Ramos (cell line): ENCODE measurements around the gene KDM4C.

ENCODE experiments used
- in situ Hi-C: fragments of 300-500 bp; cut with MboI; formaldehyde crosslinking; loops from one replicate; pipeline ENCODE4 v1.14.3; 2022; ENCODE audit warnings: low sequenced_read_pairs; ENCODE audit not compliant: unreplicated experiment

KDM4C gene

GRCh38 chr9:6897207-6897822, 139.5 kb downstream of the KDM4C start:
- in situ Hi-C loops, result no loop called here

GRCh38 chr9:6897898-6898302, 140.1 kb downstream of the KDM4C start:
- in situ Hi-C loops, result no loop called here

GRCh38 chr9:6899274-6899673, 141.5 kb downstream of the KDM4C start:
- in situ Hi-C loops, result no loop called here

DNA sequence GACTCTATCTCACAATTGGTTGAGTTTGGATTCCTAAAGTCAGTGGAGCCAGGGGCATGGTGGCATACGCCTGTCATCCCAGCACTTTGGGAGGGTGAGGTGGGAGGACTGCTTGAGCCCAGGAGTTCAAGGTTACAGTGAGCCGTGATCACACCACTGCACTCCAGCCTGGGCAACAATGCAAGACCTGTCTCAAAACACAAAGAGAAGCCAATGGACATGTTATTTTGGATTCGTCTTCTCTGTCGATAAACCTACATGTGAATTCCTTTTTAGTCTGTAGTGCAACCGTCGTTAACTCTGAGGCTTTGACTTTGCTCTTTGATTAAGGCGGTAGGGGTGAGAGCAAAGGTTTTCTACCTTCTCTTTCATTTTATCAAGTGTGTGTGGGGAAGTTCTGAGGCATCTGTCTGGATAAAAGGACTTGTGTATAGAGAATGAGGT, 142.7 kb downstream of the KDM4C start:
- in situ Hi-C loops, result no loop called here

GRCh38 chr9:6901180-6901579, 143.4 kb downstream of the KDM4C start:
- in situ Hi-C loops, result no loop called here

DNA sequence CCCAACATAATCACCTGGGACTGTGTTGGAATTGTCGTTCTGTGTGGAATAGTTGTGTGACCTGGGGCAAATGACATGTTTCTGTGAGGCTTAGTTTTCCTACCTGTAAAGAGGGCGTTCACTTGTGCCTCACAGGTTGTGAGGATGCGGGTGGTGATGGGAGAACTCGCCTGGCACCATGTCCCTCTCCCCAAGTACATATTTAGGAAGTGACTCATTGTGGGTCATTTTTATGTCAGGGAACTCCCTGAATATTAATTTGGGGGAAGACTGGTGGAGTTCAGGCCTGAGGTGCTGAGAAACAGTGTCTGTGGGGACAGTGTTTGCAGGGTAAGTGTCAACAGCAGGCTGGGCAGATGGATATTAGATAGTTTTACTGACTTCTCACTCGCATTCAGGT, 144.7 kb downstream of the KDM4C start:
- in situ Hi-C loops, result no loop called here

GRCh38 chr9:6904371-6904770, 146.6 kb downstream of the KDM4C start:
- in situ Hi-C loops, result no loop called here

- in situ Hi-C loops, result no loop called here
Measured at GRCh38 chr9:6905850-6906375, 148.1 kb downstream of the KDM4C start.

GRCh38 chr9:6907772-6908381, 150.1 kb downstream of the KDM4C start:
- in situ Hi-C loops, result no loop called here

DNA sequence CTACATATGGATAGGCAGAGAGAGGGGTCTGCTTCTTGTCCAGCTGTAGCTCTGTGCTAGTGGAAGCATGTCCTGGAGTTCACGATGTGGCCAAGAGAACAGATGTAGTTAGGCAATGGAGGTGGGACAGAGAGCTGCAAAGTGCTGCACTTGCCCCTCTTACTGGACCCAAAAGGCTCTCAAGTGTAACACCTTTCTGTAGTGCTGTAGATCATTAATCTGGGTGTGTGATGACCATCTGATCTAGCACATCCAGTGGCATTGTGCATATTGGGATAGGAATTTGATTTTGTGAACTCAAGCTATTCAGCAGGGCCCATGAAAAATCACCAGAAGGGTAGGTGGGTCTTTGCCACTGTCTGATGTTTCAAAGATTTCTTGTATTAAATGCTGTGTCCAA, 151.4 kb downstream of the KDM4C start:
- in situ Hi-C loops, result no loop called here

- in situ Hi-C loops, result no loop called here
Measured at GRCh38 chr9:6910032-6910431, 152.3 kb downstream of the KDM4C start.

GRCh38 chr9:6910497-6910896, 152.7 kb downstream of the KDM4C start:
- in situ Hi-C loops, result no loop called here

DNA sequence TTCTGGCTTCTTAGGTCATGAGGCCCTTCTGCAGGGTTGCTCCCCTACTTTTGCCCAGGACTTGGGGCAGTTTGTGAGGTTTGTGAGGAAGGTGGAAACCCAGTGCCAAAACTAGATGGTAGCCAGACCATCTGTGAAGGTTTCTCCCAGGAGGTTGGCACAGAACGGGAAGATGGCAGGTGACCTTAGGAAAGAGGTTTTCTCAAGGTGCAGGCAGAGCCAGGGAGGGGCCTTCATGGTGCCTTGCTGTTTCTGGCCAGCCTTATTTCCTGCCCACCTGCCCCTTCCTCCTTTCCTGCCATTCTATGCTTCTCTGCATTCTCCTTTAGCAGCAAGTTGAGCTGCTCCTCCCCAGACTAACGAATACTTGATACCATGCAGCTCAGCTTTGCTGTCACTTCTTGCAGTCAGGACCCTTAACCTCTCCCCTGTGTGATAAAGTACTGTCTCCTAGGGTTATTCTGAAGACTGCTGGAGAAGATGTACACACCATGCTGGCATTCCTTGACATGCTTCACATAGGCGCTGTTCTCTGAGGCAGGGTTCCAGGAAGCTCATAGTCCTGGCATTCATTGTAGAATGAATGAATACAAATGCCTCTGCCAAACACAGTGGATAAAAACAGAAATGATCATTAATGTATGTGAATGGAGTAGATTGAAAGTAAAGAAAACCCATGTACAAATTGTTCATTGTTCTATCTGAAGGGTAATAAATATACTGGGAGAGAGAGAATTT, 154.3 kb downstream of the KDM4C start:
- in situ Hi-C loops, result no loop called here

- in situ Hi-C loops, result no loop called here
Measured at GRCh38 chr9:6915635-6916034, 157.9 kb downstream of the KDM4C start.

DNA sequence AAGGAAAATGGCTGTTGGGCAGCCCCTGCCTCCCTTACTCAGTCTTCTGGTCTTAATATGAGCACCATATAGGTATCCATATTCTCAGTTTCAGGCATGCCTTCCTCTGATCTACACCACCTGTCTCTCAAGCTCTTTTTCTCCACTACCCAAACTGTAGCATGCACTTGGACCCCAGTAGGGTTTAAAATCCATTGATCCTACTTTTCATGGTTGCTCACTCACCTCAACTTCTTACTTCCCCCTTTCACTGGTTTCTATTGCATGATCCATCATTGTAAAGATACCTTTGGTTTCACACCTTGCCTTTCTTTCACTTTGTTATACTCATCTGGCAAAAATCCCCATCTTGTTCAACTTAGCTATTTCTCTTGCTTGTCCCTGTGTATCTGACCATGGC, 159.4 kb downstream of the KDM4C start:
- in situ Hi-C loops, result no loop called here

GRCh38 chr9:6920041-6920440, 162.3 kb downstream of the KDM4C start:
- in situ Hi-C loops, result no loop called here

- in situ Hi-C loops, result no loop called here
Measured at GRCh38 chr9:6921315-6921714, 163.5 kb downstream of the KDM4C start.

GRCh38 chr9:6922124-6922676, 164.4 kb downstream of the KDM4C start:
- in situ Hi-C loops, result no loop called here

DNA sequence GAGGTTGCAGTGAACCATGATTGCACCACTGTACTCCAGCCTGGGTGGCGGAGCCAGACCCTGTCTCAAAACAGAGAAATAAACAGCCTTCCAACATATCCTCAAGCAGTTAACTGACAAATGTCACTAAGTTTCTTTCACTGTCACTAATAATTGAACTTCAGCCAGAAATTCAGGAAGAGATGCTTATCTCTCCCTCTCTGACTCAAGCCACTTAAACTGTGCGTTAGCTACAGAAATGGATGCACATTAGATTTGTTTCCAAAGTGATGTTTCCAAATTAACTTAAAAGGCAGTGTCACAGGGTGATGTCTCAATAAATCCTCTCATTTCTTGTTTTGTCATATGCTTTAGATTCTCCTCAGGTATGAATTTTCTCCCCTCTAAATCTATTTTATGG, 164.9 kb downstream of the KDM4C start:
- in situ Hi-C loops, result no loop called here

DNA sequence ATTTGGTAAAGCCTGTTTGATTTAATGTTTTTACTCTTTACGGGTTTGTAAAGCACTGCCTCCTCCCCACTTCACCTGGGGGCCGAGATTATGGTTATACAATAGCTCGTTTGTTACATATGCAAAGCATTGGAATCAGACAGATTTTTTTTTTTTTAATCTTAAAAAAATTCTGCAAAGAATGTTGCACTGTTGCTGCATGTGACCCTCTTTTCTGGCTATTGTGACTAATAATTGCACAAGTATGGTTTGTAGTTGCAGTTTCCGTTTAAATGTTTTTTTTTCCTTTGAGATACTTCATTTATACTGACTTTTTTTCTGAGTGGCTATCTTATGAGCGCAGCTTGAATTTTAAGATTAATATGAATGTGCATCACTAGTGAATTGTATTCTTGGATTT, 165.3 kb downstream of the KDM4C start:
- in situ Hi-C loops, result no loop called here

- in situ Hi-C loops, result no loop called here
Measured at GRCh38 chr9:6924149-6924548, 166.4 kb downstream of the KDM4C start.
